HG03039 (cell line): ENCODE results near the gene TSC2.
A peak's percentile ranks its signal among the peaks of the same experiment; 100 is the strongest.

ENCODE experiments used
- ATAC-seq: cut with Tn5 transposase; IDR thresholded peaks from one replicate; pipeline ENCODE4 v1.9.1; 2021; ENCODE audit warnings: mild to moderate bottlenecking, moderate library complexity; ENCODE audit not compliant: unreplicated experiment

Gene TSC2

DNA sequence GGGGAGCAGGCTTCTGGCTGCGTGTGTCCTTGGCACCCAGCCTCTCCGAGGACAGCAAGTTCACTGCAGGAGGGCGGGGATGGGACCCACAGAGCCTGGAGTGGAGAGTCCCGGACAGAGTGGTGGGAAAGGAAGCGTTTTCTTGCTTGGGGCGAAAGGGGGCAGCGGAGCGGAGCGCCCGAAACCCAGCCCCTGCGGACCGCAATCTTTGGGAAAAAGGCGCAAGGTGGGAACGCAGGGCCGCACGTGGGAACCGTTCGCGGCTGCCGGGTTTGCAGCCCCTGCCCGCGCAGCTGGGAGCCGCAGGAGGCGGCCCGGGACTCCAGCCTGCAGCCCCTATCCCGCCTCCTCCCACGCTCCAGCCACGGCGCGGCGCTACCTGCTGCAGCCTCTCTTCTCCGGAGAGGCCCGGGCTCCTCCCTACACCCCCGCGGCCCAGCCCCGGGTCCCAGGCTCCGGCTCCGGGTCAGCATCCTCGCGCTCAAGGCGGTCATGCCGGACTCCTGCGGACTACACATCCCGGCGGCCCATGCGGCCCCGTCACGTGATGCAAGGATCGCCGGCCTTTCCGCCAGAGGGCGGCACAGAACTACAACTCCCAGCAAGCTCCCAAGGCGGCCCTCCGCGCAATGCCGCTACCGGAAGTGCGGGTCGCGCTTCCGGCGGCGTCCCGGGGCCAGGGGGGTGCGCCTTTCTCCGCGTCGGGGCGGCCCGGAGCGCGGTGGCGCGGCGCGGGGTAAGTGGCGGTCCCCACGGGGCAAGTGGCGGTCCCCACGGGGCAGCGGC lies at the start of gene TSC2, which contains the start of gene NTHL1:
TSS of gene TSC2 (plus strand) at position 656 of the 786 bp plus-strand sequence. CDS start 631 bp downstream, outside the sequence.
TSS of gene NTHL1 (minus strand) at position 505 of the 786 bp plus-strand sequence. CDS start at position 494, 11 bp downstream.
- peak; percentile 86 for ATAC-seq

GRCh38 chr16:1998360-1998835 lies 49.4 kb upstream of the TSC2 start:
- ATAC-seq: no peak

DNA sequence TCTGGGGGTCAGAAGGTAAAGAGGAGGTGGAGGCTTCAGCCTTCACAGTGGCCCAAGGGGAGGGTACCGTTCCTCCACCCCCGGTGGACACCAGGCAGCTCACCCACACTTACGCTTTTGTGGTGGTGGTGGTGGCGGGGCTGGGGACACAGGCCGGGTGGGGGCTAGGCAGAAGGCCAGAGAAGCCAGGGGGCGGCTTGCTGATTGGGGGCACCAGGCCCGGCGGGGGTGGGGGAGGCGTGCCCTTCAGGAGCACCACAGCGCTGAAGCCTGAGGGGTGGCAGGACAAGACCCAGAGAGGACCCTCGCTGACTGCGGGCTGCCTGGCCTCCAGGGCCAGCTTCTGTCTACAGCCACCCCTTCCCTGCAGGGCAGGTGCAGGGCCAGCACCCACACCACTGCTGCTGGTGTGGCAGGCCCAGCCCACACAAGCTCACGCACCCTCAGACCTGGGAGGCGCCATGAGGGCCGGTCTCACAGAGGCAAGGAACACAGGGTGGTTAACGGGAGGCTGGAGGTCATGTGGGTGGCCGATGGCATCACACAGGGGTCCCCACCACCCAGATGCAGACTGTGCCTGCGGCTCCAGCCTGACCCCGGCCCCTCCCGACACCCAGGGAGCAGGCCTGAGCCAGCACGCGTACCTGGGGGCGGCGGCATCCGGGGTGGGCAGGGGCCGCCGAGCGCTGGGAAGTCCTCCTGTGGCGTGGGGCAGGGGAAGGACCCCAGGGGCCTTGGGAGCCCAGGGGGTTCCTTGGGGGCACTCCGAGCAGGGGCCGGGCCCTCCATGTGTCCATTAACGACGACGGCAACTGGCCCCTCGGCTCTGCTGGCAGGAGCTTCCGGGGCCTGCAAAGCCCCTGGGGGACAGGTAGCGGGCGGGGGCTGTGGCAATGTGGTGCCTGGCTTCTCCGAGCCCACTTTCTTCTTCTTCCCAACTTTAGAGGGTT lies 48.7 kb upstream of the TSC2 start:
- ATAC-seq: no peak

- ATAC-seq: no peak
These were observed 47.8 kb upstream of the TSC2 start for GRCh38 chr16:1999866-2000514.

- ATAC-seq: no peak
These were observed 46.8 kb upstream of the TSC2 start for GRCh38 chr16:2001035-2001434.

GRCh38 chr16:2001456-2002355 lies 46.1 kb upstream of the TSC2 start:
- ATAC-seq: no peak

DNA sequence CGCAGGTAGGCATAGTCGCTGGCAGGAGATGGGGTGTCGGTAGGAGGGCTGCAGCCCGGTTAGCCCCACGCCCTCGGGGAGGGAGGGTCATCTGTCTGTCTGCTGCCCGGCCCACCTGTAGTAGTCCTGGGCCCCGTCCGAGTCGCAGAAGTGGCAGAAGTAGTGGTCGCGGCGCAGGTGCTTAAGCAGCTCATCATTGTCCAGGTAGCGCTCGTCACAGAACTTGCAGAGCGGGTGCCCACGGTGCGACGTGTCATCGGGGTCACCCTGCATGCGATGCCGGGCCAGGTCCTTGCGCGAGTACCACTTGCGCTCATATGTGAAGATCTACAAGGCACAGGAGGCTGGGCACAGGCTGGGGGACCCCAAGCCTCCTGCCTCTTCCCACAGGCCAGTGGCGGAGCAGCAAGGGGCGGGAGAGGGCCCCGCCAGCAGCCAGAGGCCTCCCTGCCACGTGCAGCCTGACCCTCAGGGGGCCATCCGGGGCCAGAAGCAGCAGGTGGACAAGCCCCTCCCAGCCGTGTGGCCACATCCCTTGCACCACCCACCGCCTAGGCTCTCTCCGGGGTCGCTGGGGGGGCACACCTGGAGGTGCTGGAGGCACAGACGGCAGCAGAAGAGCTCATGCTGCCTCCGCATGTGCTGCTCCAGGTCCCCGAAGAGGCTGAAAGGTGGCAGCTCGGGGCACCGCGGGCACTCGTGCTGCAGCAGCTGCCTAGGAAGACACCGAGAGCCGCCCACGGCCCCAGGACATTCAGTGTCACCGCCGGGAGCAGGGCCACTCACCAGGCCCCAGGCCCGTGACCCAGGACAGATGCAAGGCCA lies 45.2 kb upstream of the TSC2 start:
- ATAC-seq: no peak

GRCh38 chr16:2003231-2003826 lies 44.5 kb upstream of the TSC2 start:
- ATAC-seq: no peak

DNA sequence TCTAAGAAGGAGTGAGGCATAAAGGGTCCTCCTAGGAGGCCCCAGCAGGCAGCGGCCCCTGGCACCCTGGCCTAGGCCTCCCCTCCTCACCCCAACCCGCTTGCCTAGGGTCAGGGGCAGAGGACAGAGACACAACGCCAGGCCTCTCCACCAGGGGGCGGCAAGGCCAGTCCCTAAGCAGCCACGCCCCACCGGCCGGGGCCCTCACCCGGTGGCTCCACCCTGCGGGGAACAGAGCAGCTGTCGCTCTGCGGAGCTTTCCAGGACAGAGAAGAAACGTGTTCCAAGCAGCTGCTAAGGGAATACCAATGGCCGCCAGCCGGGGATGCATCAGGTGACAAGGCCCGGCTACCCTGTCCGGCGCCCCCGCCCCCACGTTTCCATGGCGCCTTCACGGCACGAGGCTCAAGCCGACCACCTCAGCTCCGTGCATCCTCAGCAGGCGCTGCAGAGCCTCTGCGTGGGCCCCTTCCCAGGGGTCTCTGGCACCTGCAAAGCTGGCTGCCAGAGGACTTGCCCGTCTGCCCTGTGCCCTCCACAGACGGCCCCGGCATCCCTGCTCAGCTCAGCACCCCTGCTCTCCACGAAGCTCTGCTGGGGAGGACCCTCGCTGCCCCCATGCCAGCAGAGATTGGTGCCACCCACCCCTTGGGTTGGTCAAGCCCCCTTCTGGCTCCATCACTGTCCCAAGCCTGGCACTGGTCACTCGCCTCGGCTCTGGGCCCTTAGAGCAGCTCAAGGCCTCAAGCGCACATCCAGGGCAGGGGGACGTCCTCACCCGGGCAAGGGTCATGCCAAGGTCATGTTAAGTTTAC lies 43.8 kb upstream of the TSC2 start:
- no peak for ATAC-seq

GRCh38 chr16:2004795-2005517 lies 42.8 kb upstream of the TSC2 start:
- ATAC-seq: no peak

DNA sequence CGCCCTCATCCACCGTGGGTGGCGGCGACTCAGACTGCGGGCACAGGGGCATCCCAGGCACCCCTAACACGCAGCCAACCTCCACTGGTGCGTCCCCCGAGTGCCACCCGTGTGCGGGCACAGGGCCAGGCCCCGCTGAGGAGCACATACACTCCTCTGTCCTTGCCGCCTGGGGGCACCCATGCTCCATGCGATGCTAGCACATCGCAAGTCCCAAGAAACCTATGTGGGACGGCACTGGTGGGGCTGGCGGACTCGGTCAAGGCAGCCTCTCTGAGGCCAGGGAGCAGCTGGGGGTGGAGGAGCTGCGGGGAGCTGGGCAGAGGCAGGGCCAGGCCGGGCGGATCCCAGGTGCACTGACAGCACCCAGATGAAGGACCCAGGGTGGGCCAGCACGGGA lies 42.1 kb upstream of the TSC2 start:
- ATAC-seq: no peak

DNA sequence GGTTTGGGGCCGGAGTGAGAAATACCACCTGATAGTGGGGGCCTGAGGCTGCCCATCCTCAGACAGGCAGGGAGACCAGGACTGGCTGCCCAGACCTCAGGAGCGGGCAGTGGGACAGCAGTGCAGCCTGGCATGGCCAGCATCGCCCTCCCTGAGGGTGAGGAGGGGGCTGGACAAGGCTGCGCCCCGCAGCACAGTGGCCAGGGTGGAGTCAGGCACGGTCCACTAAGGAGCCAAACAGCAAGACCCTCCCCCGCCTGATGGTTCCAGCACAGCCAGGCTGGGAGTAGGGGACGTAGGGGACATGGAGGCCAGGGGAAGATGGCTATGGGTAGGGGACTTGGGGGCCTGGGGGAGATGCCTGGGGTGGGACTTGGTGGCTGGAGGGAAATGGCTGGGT lies 41.5 kb upstream of the TSC2 start:
- ATAC-seq: no peak

DNA sequence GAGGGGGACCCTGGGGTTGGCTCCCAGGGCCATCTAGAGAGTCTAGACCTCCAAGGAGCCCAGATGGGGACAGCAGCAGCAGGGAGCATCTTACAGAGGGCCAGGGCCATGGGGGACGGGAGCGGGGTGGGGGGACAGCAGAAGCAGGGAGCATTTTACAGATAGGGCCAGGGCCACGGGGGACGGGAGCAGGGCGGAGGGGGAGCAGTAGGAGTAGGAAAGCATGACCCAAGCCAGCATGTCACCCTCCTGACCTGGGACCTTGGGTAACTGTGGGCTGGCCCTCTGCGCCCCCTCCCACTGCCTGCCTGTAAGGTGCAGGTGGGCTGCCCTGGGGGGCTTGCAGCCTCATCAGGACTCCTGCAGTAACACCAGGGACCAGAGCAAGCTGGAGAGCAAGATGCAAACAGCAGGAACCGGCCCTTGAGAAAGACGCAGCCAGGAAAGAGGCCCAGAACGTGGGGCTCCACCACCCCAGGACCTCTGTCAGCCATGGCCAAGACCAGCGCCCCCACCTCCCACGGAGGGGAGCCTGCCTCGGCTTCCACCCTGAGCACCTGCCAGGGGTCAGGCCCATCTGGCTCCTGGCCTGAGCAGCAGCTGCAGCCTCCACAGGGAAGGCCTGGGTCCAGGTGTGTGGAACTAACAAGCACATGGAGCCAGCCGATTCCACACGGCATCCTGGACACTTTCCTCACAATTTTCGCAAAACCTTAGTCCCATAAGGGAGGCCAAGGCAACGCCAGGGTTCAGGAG lies 40.5 kb upstream of the TSC2 start:
- ATAC-seq: no peak

- ATAC-seq: no peak
These were observed 39.7 kb upstream of the TSC2 start for GRCh38 chr16:2008009-2008526.

GRCh38 chr16:2008631-2009163 lies 39.1 kb upstream of the TSC2 start:
- no peak for ATAC-seq

- peak; percentile 25 for ATAC-seq
These were observed 38.5 kb upstream of the TSC2 start for GRCh38 chr16:2009164-2009711.
